ENCODE results near the gene PLEKHM3.
"Not testable (repeated sequence)": the region's sequence is repeated elsewhere in the genome, so short reads cannot be mapped to it uniquely, and the experiment has no call there.

PLEKHM3 gene

DNA sequence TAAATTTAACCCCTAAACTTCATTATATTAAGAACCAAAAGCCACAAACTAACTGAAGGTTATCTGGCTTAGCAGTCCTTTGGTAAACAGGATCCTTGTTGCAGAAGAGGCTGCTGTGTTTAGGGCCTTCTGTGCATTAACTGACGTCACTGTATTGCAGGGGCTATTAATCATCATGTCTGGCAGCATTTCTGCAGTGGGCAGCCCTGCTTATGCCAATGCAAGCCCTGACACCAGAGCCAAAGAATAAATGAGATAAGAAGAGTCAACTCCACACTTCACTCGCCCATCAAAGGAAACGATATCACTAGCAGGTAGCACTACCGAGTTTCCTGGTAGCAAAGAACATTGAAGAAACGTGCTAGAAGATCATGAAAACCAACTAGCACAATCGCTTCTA lies 110.6 kb downstream of the PLEKHM3 start:
- DNase-seq: no peak

DNA sequence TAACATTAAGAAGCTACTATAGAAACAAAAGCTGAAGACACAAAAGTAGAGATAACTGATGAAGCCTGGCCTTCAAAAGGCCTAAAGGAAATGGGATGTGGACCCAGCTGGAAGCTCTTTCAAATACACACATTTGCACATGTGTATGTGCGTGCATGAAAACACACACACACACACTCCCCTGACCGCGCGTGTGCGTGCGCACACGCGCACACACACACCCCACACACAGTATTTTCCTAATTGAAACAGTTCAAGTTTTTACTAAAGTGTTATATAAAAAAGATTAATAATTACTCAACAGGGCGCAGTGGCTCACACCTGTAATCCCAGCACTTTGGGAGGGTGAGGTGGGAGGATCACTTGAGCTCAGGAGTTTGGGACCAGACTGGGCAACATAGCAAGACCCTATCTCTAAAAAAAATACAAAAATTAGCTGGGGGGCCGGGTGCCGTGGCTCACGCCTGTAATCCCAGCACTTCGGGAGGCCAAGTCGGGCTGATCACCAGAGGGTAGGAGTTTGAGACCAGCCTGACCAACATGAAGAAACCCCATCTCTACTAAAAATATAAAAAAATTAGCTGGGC lies 111.5 kb downstream of the PLEKHM3 start:
- no peak for DNase-seq

- DNase-seq: no peak
These were observed 113.5 kb downstream of the PLEKHM3 start for GRCh38 chr2:207911856-207912255.

DNA sequence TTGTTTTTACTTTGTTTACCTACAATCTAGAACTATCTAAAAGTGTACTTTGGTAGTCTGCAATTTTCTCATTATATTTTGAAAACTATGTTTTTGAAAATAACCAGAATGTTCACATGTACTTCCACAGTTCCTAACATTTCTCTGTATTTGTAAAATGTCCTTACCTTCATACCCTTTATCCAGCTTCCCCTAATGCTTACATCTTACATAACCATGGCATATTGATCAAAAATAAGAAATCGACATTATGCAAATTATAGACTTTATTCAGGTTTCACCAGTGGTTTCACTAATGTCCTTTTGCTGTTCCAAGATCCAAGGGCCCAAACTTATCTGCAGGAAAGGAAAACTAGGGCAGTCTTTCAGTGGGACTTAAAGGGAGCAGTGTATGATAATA lies 114.1 kb downstream of the PLEKHM3 start:
- DNase-seq: no peak

DNA sequence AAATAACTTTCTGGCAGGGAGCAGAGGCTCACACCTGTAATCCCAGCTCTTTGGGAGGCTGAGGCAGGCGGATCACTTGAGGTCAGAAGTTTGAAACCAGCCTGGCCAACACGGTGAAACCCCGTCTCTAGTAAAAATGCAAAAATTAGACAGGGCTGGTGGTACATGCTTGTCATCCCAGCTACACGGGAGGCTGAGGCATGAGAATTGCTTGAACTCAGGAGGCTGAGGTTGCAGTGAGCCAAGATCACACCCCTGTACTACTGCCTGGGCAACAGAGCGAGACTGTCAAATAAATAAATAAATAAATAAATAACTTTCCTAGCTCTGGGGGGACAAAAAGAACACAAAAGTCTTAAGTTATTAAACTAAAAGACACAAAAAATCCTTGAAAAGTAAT lies 118.8 kb downstream of the PLEKHM3 start:
- not testable (repeated sequence) for DNase-seq

DNA sequence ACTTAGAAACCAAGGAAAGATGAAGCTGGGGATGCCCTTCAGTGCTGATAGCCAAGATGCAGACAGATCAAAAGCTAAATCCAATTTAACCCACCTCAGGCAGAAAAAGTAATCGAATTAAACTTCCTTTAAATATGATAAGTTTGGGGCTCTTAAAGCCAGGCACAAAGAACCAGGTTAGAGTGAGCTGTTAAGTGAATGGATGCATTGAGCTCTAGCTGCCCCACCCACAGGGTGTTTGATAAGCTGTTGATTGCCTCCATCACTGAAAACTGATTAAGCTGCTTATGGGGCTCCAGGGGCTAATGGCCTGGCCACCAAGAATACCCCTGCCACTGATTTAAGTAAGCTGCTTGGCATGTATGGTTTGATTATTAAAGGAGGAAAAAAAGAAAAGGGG lies 119.8 kb downstream of the PLEKHM3 start:
- DNase-seq: no peak

GRCh38 chr2:207903236-207903635 lies 122.1 kb downstream of the PLEKHM3 start:
- DNase-seq: no peak

DNA sequence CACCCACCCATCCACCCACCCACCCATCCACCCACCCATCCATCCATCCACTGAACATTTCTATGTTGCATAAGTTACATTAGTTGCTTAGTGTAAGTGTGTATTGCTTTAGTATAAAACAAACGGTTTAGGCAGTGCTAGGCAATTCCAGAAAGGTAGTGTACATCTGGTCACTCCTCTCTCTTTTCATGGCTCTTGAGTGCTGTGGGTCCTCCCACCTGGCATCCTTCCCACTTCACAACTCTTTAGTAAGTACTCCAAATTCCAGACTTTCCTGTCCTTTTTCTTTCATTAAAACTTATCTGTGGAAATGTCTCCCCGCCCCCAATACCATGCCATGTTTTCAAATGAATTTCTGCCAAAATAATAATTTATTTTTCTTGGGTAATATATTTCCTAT lies 122.5 kb downstream of the PLEKHM3 start:
- DNase-seq: no peak

GRCh38 chr2:207901829-207902228 lies 123.5 kb downstream of the PLEKHM3 start:
- no peak for DNase-seq

DNA sequence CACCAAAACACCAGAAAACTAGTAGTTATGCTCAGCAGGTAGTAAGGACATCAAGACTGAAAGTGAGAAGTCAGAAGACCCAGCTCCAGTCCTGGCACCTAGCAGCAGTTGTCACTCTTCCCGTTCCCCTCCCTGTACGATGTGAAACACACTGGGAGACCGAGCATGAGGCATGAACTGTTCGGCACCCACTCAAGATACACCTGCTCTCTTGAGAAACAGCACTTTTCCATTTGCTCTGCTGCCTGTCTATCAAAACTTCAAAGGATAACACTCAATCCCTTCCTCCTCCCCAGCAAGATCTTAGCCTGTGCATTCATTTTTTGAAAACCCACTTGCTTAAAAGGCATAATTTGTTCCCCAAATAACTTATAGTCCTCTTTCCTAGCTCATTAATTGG lies 123.9 kb downstream of the PLEKHM3 start:
- no peak for DNase-seq

- DNase-seq: no peak
These were observed 127.0 kb downstream of the PLEKHM3 start for GRCh38 chr2:207898354-207898695.

GRCh38 chr2:207897541-207898353 lies 127.6 kb downstream of the PLEKHM3 start:
- no peak for DNase-seq

DNA sequence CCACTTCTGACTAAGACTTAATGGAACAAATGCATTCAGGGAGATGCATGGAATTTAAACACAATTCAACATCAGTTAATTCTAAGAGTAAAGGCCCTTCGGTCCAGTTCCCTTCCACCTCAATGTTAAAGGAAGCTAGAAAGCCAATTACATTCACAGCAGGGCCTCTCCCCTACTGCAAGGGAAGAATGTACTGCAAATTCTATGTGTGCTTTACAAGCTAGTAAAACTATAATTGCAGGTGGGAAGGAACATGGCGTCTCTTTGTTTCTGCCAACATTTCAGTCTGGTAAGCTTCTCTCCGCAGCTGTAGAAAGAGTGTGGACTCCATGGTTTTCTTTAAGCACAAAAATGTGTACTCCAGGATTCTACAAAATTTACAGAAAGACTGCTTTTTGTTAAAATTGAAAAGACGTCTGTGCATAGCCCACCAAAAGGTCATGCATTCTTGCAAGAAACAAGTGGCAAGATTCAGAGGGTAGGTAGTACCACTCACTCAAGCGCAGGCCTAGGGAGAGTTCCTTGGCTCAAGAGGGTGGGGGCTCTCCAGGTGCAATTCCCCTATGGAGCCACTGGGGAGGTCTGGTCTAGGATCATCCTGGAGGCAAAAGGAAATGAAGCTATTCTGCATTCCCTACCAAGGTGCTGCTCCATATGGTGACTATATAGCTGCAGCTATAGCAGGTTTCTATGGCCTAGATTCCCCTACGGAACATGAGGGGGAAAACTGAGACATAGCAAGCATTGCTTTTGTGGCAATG lies 128.6 kb downstream of the PLEKHM3 start:
- DNase-seq: no peak

- no peak for DNase-seq
These were observed 130.0 kb downstream of the PLEKHM3 start for GRCh38 chr2:207895274-207895860.

DNA sequence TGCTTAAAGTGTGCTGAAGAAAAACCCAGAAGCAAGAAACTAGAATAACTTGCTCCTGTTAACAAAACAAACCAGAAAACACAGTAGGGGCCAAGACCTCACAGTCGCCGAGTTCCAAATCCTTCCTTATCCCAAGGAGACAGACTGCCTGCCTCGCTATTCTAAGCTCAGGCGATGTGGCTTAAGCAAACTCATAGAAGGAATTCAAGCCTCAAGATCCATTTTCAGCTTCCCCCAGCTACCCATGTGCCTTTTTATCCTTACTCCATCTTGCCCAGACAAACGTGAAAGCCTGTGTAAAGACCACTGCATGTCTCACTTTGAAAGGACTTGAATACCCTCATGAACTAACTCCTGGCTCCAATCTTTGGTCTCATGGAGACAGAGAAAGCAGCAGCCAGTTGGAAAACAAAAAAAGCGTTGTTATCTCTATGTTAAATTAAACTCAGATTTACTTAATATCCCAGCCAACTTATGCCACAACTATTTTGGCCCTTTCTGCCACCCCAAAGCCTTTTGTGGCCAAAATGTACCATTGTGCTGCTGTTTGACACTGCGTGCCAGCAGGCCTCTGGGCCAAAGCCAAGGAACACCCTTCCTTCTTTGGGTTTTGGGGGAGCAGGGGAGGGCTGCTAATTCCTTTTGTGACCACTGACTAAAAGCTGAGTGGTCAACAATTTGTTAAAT lies 132.5 kb downstream of the PLEKHM3 start:
- DNase-seq: no peak

- no peak for DNase-seq
These were observed 134.1 kb downstream of the PLEKHM3 start for GRCh38 chr2:207891086-207891844.

- no peak for DNase-seq
These were observed 137.8 kb downstream of the PLEKHM3 start for GRCh38 chr2:207887500-207887899.

- no peak for DNase-seq
These were observed 140.3 kb downstream of the PLEKHM3 start for GRCh38 chr2:207885010-207885409.

- no peak for DNase-seq
These were observed 141.2 kb downstream of the PLEKHM3 start for GRCh38 chr2:207884127-207884526.

GRCh38 chr2:207883002-207883780 lies 142.1 kb downstream of the PLEKHM3 start:
- DNase-seq: no peak

GRCh38 chr2:207881902-207882301 lies 143.4 kb downstream of the PLEKHM3 start:
- no peak for DNase-seq
